ENCODE measurements around the gene TUFM.

- no peak for TF ChIP-seq CTCF (IDR thresholded peaks at IDR 0.05; ENCODE audit: poor library complexity, severe bottlenecking)
- TF ChIP-seq RAD21 (conservative IDR thresholded peaks at IDR 0.05) = no peak
- TF ChIP-seq TAF1 (IDR thresholded peaks at IDR 0.05; ENCODE audit: low read depth) = no peak
- TF ChIP-seq EZH2 (IDR thresholded peaks at IDR 0.05; ENCODE audit: borderline replicate concordance, insufficient read depth, low read length, poor library complexity, severe bottlenecking) = no peak
- no peak for TF ChIP-seq EP300 (conservative IDR thresholded peaks at IDR 0.05; ENCODE audit: poor library complexity, severe bottlenecking)
- TF ChIP-seq SMC3 (conservative IDR thresholded peaks at IDR 0.05; ENCODE audit: poor library complexity) = no peak
- no peak for TF ChIP-seq REST (IDR thresholded peaks at IDR 0.05; ENCODE audit: borderline replicate concordance)
- no peak for TF ChIP-seq POLR2AphosphoS5 (IDR thresholded peaks at IDR 0.05)
Measured at GRCh38 chr16:28883221-28883996, 37.3 kb upstream of the TUFM start.
